GM18498 (cell line): ENCODE measurements around the gene SAMD1.
"Not testable (repeated sequence)": the region's sequence is repeated elsewhere in the genome, so short reads cannot be mapped to it uniquely, and the experiment has no call there.

Experiments
- ATAC-seq: cut with Tn5 transposase; IDR thresholded peaks from one replicate; pipeline ENCODE4 v1.9.1; 2021; ENCODE audit warnings: mild to moderate bottlenecking, moderate library complexity; ENCODE audit not compliant: unreplicated experiment

Gene SAMD1

GRCh38 chr19:14042659-14043608 lies 47.6 kb downstream of the SAMD1 start:
- not testable (repeated sequence) for ATAC-seq

GRCh38 chr19:14039181-14039580 lies 51.4 kb downstream of the SAMD1 start:
- no peak for ATAC-seq
